Measurements from ENCODE around the gene LRGUK. TPM values are rescaled to one million over a fixed set of nuclear protein-coding genes. Genes with fewer than 3 reads are reported as not detected.
"Not testable (repeated sequence)": the region's sequence is repeated elsewhere in the genome, so short reads cannot be mapped to it uniquely, and the experiment has no call there.

The LRGUK gene, protein sequence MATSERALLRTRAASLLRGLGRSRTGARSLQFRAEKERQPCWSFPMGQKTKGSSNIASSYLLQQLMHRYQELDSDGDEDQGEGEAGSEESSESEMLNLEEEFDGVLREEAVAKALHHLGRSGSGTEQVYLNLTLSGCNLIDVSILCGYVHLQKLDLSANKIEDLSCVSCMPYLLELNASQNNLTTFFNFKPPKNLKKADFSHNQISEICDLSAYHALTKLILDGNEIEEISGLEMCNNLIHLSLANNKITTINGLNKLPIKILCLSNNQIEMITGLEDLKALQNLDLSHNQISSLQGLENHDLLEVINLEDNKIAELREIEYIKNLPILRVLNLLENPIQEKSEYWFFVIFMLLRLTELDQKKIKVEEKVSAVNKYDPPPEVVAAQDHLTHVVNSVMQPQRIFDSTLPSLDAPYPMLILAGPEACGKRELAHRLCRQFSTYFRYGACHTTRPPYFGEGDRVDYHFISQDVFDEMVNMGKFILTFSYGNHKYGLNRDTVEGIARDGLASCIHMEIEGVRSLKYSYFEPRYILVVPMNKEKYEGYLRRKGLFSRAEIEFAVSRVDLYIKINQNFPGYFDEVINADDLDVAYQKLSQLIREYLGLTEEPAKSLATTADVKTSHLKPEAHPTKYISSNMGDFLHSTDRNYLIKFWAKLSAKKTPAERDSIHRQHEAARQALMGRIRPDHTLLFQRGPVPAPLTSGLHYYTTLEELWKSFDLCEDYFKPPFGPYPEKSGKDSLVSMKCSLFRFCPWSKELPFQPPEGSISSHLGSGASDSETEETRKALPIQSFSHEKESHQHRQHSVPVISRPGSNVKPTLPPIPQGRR
- total RNA-seq: under 1 TPM; 0.78 to 0.99 TPM

- intact Hi-C loops (cut with DNase I): no loop called here
- TF ChIP-seq POLR2A (IDR thresholded peaks at IDR 0.05): no peak
- TF ChIP-seq, protein P1, sequence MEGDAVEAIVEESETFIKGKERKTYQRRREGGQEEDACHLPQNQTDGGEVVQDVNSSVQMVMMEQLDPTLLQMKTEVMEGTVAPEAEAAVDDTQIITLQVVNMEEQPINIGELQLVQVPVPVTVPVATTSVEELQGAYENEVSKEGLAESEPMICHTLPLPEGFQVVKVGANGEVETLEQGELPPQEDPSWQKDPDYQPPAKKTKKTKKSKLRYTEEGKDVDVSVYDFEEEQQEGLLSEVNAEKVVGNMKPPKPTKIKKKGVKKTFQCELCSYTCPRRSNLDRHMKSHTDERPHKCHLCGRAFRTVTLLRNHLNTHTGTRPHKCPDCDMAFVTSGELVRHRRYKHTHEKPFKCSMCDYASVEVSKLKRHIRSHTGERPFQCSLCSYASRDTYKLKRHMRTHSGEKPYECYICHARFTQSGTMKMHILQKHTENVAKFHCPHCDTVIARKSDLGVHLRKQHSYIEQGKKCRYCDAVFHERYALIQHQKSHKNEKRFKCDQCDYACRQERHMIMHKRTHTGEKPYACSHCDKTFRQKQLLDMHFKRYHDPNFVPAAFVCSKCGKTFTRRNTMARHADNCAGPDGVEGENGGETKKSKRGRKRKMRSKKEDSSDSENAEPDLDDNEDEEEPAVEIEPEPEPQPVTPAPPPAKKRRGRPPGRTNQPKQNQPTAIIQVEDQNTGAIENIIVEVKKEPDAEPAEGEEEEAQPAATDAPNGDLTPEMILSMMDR (IDR thresholded peaks at IDR 0.05): no peak
- ATAC-seq: peak; percentile 99
These were observed at the start of gene LRGUK for GRCh38 chr7:134126966-134127848. LRGUK (plus strand) TSS chr7:134127340; CDS start chr7:134127368, 28 bp downstream.

DNA sequence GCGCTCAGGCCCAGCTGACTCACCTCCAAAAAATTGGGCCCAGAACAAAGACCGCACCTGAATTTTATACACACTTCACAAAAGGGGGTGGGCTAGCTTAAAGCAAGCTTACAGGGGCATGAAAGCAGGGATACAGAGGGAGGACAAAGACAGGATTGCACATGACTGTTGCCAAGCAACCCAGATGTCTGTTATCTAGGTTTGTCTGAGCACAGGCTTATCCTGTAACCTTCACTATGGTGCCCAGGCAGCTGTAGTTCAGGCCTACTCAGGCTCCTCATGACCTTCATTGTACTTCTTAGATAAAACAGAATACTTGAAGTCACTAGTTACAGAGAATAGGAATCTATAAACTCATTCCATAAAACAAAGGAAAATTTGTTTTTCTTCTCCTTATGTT, 49.6 kb upstream of the LRGUK start:
- H3K27ac ChIP-seq; H3K27me3 ChIP-seq; H3K4me1 ChIP-seq; DNase-seq; intact Hi-C loops (cut with DNase I); H3K9me3 ChIP-seq; ATAC-seq; H3K36me3 ChIP-seq (replicated peaks in 1 of 2; ENCODE audit: insufficient read depth in 1 of 2, low read depth in 2 of 2); H3K4me3 ChIP-seq: not testable (repeated sequence)
- 95 to 97% methylated on average over 2 of the region's 2 CpGs for WGBS, 2 donors

More at GRCh38 chr7:134126966-134127848, at the start of gene LRGUK:
- Histone ChIP-seq H3K4me3 (peak within 1 kb of the TSS; percentile 28 to 64), H3K27me3 (no peaks in the 10 kb centered on the region), H3K27ac (no peak within 1 kb of the TSS), H3K9me3 (no peaks in the 10 kb centered on the region), H3K36me3 (replicated peaks in 1 of 2; ENCODE audit: insufficient read depth in 1 of 2, low read depth in 2 of 2) (no peaks in the 10 kb centered on the region), H3K4me1 (peaks cover 13% of the 10 kb centered on the region)
- peak; percentile 82 to 89 (median 86) for DNase-seq
- 1 to 2% methylated on average over 27 to 43 of the region's 43 CpGs for WGBS, 2 donors

GRCh38 chr7:134078991-134079390, 48.1 kb upstream of the LRGUK start:
- Histone ChIP-seq H3K27me3 (no peaks in the 10 kb centered on the region), H3K4me3 (no peak overlapping the region), H3K4me1 (no peaks in the 10 kb centered on the region), H3K9me3 (no peaks in the 10 kb centered on the region), H3K27ac (no peak overlapping the region), H3K36me3 (replicated peaks in 1 of 2; ENCODE audit: insufficient read depth in 1 of 2, low read depth in 2 of 2) (no peaks in the 10 kb centered on the region)
- intact Hi-C loops (cut with DNase I): no loop called here
- ATAC-seq: no peak
- no peak for TF ChIP-seq POLR2A (IDR thresholded peaks at IDR 0.05)
- TF ChIP-seq, protein P1 (IDR thresholded peaks at IDR 0.05): no peak
- DNase-seq: no peak
- WGBS, 2 donors: 48 to 58% methylated on average over 2 of the region's 2 CpGs

DNA sequence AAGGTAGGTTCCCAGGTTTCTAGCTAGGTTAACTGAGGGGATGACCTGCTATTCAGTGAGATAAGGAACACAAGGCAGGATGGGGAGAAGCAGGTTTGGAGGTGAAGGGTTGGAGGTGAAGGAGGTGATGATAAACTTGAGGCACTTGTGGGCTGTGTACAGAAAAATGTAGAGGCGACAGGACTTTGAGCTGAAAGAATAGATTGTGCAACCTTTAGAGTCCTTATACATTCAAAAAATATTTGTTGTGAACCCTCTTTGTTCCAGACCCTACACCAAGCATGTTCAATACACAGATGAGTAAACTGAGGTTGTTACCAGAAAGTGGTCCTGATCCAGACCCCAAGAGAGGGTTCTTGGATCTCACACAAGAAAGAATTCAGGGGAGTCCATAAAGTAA, 45.4 kb upstream of the LRGUK start:
- Histone ChIP-seq H3K27ac (no peak overlapping the region), H3K4me1 (no peaks in the 10 kb centered on the region), H3K9me3 (no peaks in the 10 kb centered on the region), H3K36me3 (replicated peaks in 1 of 2; ENCODE audit: insufficient read depth in 1 of 2, low read depth in 2 of 2) (no peaks in the 10 kb centered on the region), H3K27me3 (no peaks in the 10 kb centered on the region), H3K4me3 (no peak overlapping the region)
- DNase-seq: no peak
- intact Hi-C loops (cut with DNase I): no loop called here
- 97 to 100% methylated on average over 1 of the region's 1 CpG for WGBS, 2 donors
- TF ChIP-seq POLR2A (IDR thresholded peaks at IDR 0.05): no peak
- TF ChIP-seq, protein P1 (IDR thresholded peaks at IDR 0.05): no peak
- ATAC-seq: no peak
